HG03439 (cell line): Measurements from ENCODE around the gene LETM1.
A peak's percentile ranks its signal among the peaks of the same experiment; 100 is the strongest.

ENCODE experiments used
- ATAC-seq: cut with Tn5 transposase; IDR thresholded peaks from one replicate; pipeline ENCODE4 v1.9.1; 2021; ENCODE audit warnings: mild to moderate bottlenecking, moderate library complexity; ENCODE audit not compliant: unreplicated experiment

LETM1 gene

DNA sequence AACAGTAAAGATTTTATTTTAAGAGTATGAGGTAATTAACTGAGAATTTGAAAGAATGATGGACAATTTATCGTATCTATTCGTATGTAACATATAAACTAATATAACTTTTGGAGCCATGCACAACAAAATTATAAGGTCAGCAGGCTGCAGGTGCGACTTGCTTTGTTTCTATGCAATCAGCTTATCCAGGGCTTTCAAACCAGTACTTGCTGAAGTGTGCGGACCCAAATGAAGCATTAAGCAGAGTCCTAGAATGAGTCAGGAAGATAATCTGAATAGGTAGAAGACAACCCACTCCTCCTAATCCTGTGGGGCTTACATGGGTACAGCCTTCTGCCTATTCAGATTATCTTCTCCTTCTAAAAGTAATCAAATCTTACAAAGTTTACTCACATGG, 17.3 kb upstream of the LETM1 start:
- no peak for ATAC-seq

DNA sequence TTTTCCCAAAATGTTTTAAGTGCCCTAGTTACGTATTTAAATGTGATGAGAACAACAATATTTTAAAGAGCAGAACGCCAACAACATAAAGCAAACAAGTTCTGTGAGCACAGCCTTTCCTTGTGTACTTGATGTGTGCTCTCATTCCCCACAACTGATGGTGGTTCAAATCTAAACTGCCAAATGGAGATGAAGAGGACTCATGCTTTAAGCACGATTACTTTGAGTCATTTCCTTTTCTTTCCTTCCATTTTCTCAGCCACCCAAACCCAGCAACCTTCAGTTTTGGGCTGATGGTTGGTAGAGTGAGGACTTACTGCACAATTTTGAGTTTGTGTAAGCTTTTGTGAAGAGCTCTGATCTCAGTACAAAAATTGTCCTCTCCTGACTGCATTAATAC, 16.9 kb upstream of the LETM1 start:
- ATAC-seq: no peak

- peak; percentile 15 for ATAC-seq
Measured at GRCh38 chr4:1871471-1872021, 15.6 kb upstream of the LETM1 start.

DNA sequence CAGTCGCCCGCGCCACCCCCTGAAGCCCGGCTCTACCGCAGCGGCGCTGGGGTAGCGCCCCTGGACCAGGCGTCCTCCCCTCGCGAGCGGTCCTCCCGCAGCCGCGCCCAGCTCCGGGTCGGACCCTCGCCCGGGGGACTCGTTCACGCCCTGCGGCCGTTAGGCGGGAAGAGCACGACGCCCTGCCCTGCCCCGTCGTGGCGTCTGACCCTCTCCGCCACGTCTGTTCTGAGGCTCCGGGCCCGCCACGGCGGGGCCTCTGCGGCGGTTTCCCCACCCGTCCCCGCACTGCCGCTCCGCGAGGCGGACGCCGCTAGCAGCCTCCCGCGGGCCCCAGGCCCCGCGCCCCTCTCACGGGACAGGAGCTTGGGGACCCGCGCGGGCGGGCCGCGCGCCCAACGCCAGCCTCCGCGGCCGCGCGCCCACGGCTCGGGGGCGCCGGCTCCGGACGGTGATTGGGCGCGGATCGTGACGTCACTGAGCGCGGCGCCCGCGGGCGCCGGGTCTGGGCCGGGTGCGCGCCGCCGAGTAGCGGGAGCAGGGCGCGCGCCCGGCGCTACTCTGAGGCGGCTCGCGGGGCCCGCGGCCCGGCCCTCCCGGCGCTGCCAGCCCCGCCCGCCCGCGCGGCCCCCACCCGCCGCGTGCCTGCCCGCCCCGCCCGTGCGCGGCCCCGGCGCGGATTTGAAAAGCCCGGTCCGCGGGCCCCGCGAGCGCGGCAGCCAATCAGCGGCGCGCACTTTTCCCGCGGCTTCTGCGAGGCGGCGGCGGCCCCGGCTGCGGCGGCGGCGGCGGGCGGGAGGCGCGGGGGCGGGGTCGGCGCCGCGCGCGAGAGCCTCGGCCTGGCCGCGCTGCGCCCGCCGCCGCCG, 14.9 kb upstream of the LETM1 start, which contains the start of gene NSD2:
TSS of gene NSD2 (plus strand) at position 816 of the 866 bp plus-strand sequence. CDS start 29,262 bp downstream, outside the sequence.
- ATAC-seq: peak; percentile 53

DNA sequence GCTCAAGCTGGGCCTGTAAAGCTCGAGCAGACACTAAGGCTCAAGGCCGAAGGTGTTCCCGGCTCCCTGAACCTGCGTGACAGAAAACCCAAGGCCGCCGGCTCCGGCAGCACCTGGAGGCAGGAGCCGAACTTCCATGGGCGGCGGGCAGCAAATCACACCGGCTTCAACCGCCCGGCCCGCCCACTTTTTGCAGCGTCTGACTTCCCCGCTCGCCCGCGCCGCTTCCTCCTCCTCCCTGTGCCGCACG, 14.3 kb upstream of the LETM1 start:
- ATAC-seq: peak; percentile 49

GRCh38 chr4:1869530-1870327, 13.8 kb upstream of the LETM1 start:
- ATAC-seq: peak; percentile 11

DNA sequence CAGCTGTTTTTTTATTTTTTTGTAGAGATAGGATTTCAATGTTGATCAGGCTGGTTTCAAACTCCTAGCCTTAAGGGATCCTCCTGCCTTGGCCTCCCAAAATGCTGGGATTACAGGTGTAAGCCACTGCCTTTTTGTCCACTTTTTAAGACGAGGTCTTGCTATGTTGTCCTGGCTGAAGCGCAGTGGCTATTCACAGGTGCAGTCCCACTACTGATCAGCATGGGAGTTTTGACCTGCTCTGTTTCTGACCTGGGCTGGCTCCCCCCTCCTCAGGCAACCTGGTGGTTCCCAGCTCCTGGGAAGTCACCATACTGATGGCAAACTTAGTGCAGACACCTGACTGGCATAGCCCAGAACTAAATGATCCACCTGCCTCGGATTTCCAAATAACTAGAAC, 13.0 kb upstream of the LETM1 start:
- ATAC-seq: no peak

DNA sequence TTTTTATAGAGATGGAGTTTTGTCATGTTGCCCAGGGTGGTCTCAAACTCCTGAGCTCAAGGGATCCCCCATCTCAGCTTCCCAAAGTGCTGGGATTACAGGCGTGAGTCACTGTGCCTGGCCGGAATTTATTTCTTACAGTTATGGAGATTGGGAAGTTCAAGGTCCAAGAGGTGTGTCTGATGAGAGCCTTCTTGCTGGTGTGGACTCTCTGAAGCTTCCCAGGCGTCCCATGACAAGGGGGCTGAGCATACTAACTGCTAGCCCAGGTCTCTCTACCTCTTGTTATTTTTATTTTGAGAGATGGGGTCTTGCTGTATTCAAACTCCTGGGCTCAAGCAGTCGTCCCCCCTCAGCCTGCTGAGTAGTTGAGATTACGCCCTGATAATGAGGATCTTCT, 12.3 kb upstream of the LETM1 start:
- ATAC-seq: no peak

DNA sequence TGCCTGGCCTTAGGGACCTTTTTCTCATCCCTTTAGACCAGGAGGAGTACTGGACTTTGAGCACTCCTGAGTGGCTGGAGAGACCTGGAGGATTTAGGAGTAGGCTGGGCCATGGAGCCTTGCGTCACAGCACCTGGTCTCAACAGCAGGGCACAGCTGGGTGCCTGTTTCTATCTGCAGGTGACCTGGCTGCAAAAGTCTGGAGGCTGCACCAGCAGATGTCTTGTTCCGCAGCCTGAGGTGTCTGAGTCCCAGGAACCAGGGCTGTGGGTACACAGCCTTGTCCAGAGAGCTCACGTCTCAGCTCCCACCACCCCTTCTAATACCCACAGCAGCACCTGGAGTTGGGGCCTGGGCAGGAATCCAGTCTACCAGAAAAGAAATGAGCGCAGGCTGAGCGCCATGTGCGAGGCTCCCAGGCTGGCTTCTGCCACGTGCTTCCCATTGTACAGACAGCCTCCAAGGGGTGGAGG, 10.3 kb upstream of the LETM1 start:
- ATAC-seq: no peak

GRCh38 chr4:1864076-1865008, 8.4 kb upstream of the LETM1 start:
- ATAC-seq: no peak

DNA sequence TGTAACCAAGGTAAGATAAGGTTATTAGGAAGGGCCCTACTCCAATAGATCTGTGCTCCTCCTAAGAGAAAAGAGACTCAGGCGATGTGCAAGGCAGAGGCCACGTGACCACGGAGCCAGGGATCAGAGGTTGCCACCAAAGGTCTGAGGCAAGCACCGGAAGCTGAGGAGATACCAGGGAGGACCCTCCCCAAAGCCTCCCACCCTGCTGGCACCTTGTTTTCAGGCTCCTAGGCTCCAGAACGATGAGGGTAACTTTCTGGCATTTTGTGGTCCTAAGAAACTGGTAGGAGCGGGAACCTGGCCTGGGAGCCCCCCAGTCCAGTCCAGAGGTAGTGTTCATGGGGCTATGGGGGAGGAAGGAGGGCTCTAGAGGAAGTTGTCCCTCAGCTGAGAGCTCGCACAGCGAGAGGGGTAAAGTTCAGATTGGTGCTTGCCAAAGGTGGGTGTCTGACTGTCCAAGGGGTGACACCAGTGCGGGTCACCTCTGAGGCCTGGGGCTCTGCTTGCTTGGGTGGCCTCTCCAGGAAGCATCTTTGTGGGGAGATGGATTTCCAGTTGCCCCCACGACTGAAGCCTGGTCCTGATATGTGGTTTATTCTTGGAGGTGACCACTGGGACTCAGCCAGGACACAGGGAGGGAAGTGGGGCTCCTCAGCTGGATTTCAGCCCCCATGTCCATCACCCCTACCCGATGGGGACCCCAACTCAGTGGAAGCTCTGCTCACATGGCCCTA, 7.5 kb upstream of the LETM1 start:
- no peak for ATAC-seq

DNA sequence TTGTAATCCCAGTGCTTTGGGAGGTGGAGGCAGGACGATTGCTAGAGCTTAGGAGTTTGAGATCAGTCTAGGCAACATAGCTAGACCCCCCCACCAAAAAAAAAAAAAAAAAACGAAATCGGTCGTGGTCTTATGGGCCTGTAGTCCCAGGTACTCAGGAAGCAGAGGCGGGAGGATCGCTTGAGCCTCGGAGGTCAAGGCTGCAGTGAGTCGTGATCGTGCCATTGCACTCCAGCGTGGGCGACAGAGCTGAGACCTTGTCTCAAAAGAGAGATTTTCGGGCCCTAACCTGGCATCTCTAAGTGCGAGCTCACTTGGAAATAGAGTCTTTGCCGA, 7.0 kb upstream of the LETM1 start:
- ATAC-seq: no peak

DNA sequence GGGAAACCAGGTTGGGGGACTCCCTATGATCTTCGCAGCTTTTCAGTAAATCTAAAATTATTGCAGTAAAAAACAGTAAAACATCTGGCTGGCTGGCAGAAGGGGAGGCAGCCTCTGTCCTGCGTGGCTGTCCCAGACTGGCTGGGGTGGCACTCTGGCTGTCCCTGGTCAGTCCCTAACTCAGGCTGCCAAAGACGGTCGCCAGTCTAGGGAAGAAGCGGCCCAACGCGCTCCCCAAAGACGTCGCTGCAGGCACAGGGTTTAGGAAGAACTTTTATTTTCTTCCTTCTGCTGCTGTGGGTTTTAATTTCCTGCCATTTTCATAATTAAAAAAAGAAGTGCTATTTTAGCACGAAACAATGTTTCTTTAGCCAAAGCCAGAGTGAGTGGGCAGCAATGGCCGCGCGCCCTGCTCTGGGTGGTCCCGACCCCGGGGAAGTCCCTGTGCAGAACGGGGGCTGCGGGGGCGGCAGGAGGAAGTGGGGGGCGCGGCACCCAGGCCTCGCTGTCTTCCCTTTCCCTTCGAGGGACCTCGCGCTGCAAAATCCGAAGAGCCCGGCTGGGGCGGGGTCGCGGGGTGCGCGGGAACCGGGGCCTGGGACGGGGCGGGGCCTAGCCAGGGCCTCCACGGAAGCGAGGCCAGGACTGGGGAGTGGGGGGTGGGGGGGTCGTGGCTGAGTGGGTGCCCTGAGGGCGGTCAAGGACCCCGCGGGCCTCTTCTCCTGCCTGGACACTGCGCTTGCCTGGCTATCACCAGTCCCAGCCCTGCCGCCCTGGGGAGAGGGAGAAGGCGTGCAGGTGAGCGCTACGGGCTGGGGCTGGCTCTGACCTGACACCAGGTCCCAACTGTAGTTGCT, 6.3 kb upstream of the LETM1 start:
- no peak for ATAC-seq

- ATAC-seq: no peak
Measured at GRCh38 chr4:1859389-1859753, 3.4 kb upstream of the LETM1 start.

GRCh38 chr4:1857931-1858330, 2.0 kb upstream of the LETM1 start:
- ATAC-seq: no peak

- ATAC-seq: no peak
Measured at GRCh38 chr4:1856943-1857699, 1.2 kb upstream of the LETM1 start.

GRCh38 chr4:1855333-1856070, 454 bp downstream of the LETM1 start:
- peak; percentile 15 for ATAC-seq

DNA sequence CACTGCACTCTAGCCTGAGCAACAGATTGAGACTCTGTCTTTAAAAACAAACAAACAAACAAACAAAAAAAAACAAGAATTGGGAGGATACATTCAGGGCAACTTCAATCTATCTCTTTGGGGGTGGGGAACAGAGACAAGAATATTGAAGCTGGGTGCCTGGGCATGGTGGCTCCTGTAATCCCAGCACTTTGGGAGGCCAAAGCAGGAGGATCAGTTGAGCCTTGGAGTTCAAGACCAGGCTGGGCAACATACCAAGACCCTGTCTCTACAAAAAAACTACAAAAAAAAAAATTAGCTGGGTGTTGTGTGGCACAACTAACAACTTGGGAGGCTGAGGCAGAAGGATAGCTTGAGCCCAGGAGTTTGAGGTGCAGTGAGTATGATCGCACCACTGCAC, 1.2 kb downstream of the LETM1 start:
- ATAC-seq: no peak
